Measurements from ENCODE around the gene ACOT9. TPM values are rescaled to one million over a fixed set of nuclear protein-coding genes. Genes with fewer than 3 reads are reported as not detected.

ACOT9 gene
- total RNA-seq, 1 experiment from 2014 or later: 72.3 TPM

DNA sequence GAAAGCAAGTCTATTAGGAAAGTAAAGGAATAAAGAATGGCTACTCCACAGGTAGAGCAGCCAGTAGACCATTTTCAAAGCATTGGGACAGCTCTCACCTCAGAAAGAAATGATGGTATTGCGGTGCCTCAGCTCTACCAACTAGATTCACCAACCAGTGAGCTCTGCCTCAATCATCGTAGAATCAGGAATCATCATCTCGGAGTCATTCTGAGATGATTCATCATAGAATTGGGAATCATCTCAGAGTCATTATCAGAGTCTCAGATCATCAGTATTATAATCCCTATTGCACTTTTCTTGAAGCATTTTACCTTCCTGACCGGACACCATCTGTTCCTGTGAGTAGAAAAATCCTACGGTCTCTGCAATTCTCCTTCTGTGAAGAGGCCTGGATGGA is 22.4 kb upstream of the ACOT9 start:
- H2BK20ac ChIP-seq (ENCODE audit: low read depth, low read length, poor library complexity, severe bottlenecking): no peak overlapping the region
- H3K27ac Mint-ChIP-seq: no peak overlapping the region; a peak in 1 of 7 replicates
- H4K20me1 ChIP-seq (ENCODE audit: control insufficient read depth, insufficient read depth, insufficient read length): no peaks in the 10 kb centered on the region
- no peak overlapping the region for H3K4me2 ChIP-seq (ENCODE audit: insufficient read depth, insufficient read length, low read length)
- no peak overlapping the region for H3K14ac ChIP-seq (ENCODE audit: insufficient read depth, low read length)
- H2BK12ac ChIP-seq (ENCODE audit: insufficient read length, low read depth, low read length): no peak overlapping the region
- H2AK5ac ChIP-seq (ENCODE audit: insufficient read length, low read length): no peak overlapping the region
- no peaks in the 10 kb centered on the region for H3K9me3 ChIP-seq (ENCODE audit: control insufficient read depth, low read depth, low read length)
- no peak overlapping the region for H3K27ac ChIP-seq (ENCODE audit: insufficient read length, low read depth, low read length)
- H4K5ac ChIP-seq (ENCODE audit: insufficient read length, low read depth, low read length): no peak overlapping the region
- H3K79me1 ChIP-seq (ENCODE audit: insufficient read depth, low read depth, low read length, poor library complexity, severe bottlenecking): no peaks in the 10 kb centered on the region
- no peak overlapping the region for H2BK120ac ChIP-seq (ENCODE audit: low read depth, low read length, poor library complexity, severe bottlenecking)
- no peak overlapping the region for H2BK5ac ChIP-seq (ENCODE audit: insufficient read length, low read length)
- H3K18ac ChIP-seq (ENCODE audit: insufficient read length, low read depth, low read length): no peak overlapping the region
- H3K23ac ChIP-seq (ENCODE audit: insufficient read length, low read depth, low read length): no peak overlapping the region
- H2AFZ ChIP-seq (ENCODE audit: low read length): no peak overlapping the region
- no peak overlapping the region for H3K4ac ChIP-seq (ENCODE audit: low read depth, low read length)
- H2BK15ac ChIP-seq (ENCODE audit: low read depth, low read length): no peak overlapping the region
- TF ChIP-seq, protein P1, sequence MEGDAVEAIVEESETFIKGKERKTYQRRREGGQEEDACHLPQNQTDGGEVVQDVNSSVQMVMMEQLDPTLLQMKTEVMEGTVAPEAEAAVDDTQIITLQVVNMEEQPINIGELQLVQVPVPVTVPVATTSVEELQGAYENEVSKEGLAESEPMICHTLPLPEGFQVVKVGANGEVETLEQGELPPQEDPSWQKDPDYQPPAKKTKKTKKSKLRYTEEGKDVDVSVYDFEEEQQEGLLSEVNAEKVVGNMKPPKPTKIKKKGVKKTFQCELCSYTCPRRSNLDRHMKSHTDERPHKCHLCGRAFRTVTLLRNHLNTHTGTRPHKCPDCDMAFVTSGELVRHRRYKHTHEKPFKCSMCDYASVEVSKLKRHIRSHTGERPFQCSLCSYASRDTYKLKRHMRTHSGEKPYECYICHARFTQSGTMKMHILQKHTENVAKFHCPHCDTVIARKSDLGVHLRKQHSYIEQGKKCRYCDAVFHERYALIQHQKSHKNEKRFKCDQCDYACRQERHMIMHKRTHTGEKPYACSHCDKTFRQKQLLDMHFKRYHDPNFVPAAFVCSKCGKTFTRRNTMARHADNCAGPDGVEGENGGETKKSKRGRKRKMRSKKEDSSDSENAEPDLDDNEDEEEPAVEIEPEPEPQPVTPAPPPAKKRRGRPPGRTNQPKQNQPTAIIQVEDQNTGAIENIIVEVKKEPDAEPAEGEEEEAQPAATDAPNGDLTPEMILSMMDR (conservative IDR thresholded peaks at IDR 0.05): no peak
- no peak overlapping the region for H3K56ac ChIP-seq (ENCODE audit: insufficient read length, low read depth, low read length)
- WGBS (ENCODE audit: extremely low coverage, insufficient read length, low lambda C conversion rate): no CpG with 5 or more reads among the region's 5 CpGs
- no peak overlapping the region for H3K4me3 Mint-ChIP-seq
- H3K4me1 ChIP-seq (ENCODE audit: insufficient read depth, low read length): peaks cover 2% of the 10 kb centered on the region; the same call in 1 of the 2 replicates
- no peak for DNase-seq
- no peaks in the 10 kb centered on the region for H3K27me3 ChIP-seq (ENCODE audit: insufficient read depth, low read length)
- H3T11ph ChIP-seq (ENCODE audit: low read length): no peak overlapping the region
- no peaks in the 10 kb centered on the region; the same call in none of the 2 replicates for H3K27me3 Mint-ChIP-seq (ENCODE audit: low read depth)
- H4K91ac ChIP-seq (ENCODE audit: insufficient read length, low read depth, low read length): no peak overlapping the region
- H3K9ac ChIP-seq (ENCODE audit: extremely low read depth, insufficient read length, low read length): no peak overlapping the region
- H3K9me3 Mint-ChIP-seq: peaks cover 5 to 8% of the 10 kb centered on the region in 2 experiments; a peak in 3 of 5 replicates
- peaks cover 9 to 14% of the 10 kb centered on the region in 2 experiments for H3K4me1 Mint-ChIP-seq
- H3K23me2 ChIP-seq (ENCODE audit: insufficient read length, low read depth, low read length, poor library complexity, severe bottlenecking): no peaks in the 10 kb centered on the region
- H3K36me3 Mint-ChIP-seq (ENCODE audit: insufficient read depth in 1 of 3, low read depth in 3 of 3): peaks cover 0 to 1% (median 0%) of the 10 kb centered on the region in 3 experiments; a peak in 1 of 7 replicates
- H4K8ac ChIP-seq (replicated peaks; ENCODE audit: insufficient read length, low read depth, low read length): no peak overlapping the region
- H3K79me2 ChIP-seq (ENCODE audit: insufficient read depth, low read length): no peaks in the 10 kb centered on the region

Data from H9 (cell line).